Osteoblast (primary cell): ENCODE data around the gene ACTR3C. TPM values are rescaled to one million over a fixed set of nuclear protein-coding genes. Genes with fewer than 3 reads are reported as not detected.
A peak's percentile ranks its signal among the peaks of the same experiment; 100 is the strongest.
"Not testable (repeated sequence)": the region's sequence is repeated elsewhere in the genome, so short reads cannot be mapped to it uniquely, and the experiment has no call there.

Experiments used
- DNase-seq: peaks from one replicate; pipeline ENCODE4 v3.0.0; 2011; ENCODE audit warnings: low spot score, mixed read lengths; ENCODE audit not compliant: insufficient read length; ENCODE audit errors: missing footprints
- H2AFZ ChIP-seq: 2 replicates; pipeline ENCODE4 v1.6.0; 2011; ENCODE audit warnings: mild to moderate bottlenecking, low read length
- H3K27ac ChIP-seq: 2 replicates; pipeline ENCODE4 v1.5.1; 2011; ENCODE audit warnings: mild to moderate bottlenecking, low read depth, low read length, moderate library complexity
- H3K27me3 ChIP-seq: 2 replicates; pipeline ENCODE4 v1.6.0; 2012; ENCODE audit warnings: mild to moderate bottlenecking, control low read depth, inconsistent platforms, low read length, moderate library complexity; ENCODE audit not compliant: insufficient read depth
- H3K36me3 ChIP-seq: 2 replicates; pipeline ENCODE4 v1.5.1; 2011; ENCODE audit warnings: mild to moderate bottlenecking, low read length, control low read depth, moderate library complexity; ENCODE audit not compliant: insufficient read depth
- H3K4me1 ChIP-seq: 2 replicates; pipeline ENCODE4 v1.5.1; 2011; ENCODE audit warnings: mild to moderate bottlenecking, low read length, control low read depth, moderate library complexity; ENCODE audit not compliant: insufficient read depth
- H3K4me2 ChIP-seq: 2 replicates; pipeline ENCODE4 v1.6.0; 2011; ENCODE audit warnings: mild to moderate bottlenecking, low read length; ENCODE audit not compliant: insufficient read depth
- H3K4me3 ChIP-seq: fragments of 200-600 bp; sonication (generic); 3 replicates; pipeline ENCODE4 v1.5.1; 2012; ENCODE audit warnings: mild to moderate bottlenecking, low read length, inconsistent platforms; ENCODE audit not compliant: insufficient read depth
- H3K79me2 ChIP-seq: 2 replicates; pipeline ENCODE4 v1.6.0; 2012; ENCODE audit warnings: mild to moderate bottlenecking, low read length, control low read depth, inconsistent platforms; ENCODE audit not compliant: insufficient read depth
- H3K9me3 ChIP-seq: 2 replicates; pipeline ENCODE4 v1.5.1; 2011; ENCODE audit warnings: low read depth, low read length, control low read depth
- H4K20me1 ChIP-seq: 2 replicates; pipeline ENCODE4 v1.6.0; 2012; ENCODE audit warnings: mild to moderate bottlenecking, low read length, control low read depth; ENCODE audit not compliant: insufficient read depth
- CTCF ChIP-seq: IDR thresholded peaks from 2 replicates; pipeline ENCODE4 v1.5.1; 2011; ENCODE audit warnings: mild to moderate bottlenecking, low read depth, low read length, moderate library complexity; ENCODE audit errors: extremely low read depth
- total RNA-seq: library from RNA; depleted of rRNA; stranded (reverse); fragments of >200 nt; gene quantifications from 2 replicates; pipeline ENCODE4 v1.2.3, GENCODE V29; 2012

The ACTR3C gene
- total RNA-seq, 1 donor: 1.8 TPM

- Histone ChIP-seq H3K4me3 (no peak overlapping the region), H3K27ac (no peak overlapping the region)
- no peak for TF ChIP-seq CTCF
Observed at GRCh38 chr7:150313367-150313809, 10.0 kb downstream of the ACTR3C start.

GRCh38 chr7:150312649-150313366 lies 10.5 kb downstream of the ACTR3C start:
- H3K4me2 ChIP-seq, H3K27ac ChIP-seq, H3K9me3 ChIP-seq, H3K4me1 ChIP-seq, H3K4me3 ChIP-seq, H4K20me1 ChIP-seq, H3K27me3 ChIP-seq, H3K36me3 ChIP-seq, H2AFZ ChIP-seq, H3K79me2 ChIP-seq: not testable (repeated sequence)
- peak; percentile 23 for DNase-seq

More at GRCh38 chr7:150313367-150313809, 10.0 kb downstream of the ACTR3C start:
- no peak overlapping the region for H3K4me2 ChIP-seq
- H3K79me2 ChIP-seq: no peaks in the 10 kb centered on the region
- no peak overlapping the region for H2AFZ ChIP-seq
- H3K4me1 ChIP-seq: no peaks in the 10 kb centered on the region
- no peak for DNase-seq
- no peaks in the 10 kb centered on the region for H3K36me3 ChIP-seq
- H3K27me3 ChIP-seq: no peaks in the 10 kb centered on the region
- H4K20me1 ChIP-seq: no peaks in the 10 kb centered on the region
- no peaks in the 10 kb centered on the region for H3K9me3 ChIP-seq

- Histone ChIP-seq H3K4me2 (no peak overlapping the region), H3K36me3 (no peaks in the 10 kb centered on the region), H3K9me3 (no peaks in the 10 kb centered on the region), H3K79me2 (no peaks in the 10 kb centered on the region), H3K27ac (no peak overlapping the region), H2AFZ (no peak overlapping the region), H4K20me1 (no peaks in the 10 kb centered on the region), H3K4me1 (no peaks in the 10 kb centered on the region), H3K27me3 (no peaks in the 10 kb centered on the region), H3K4me3 (no peak overlapping the region)
- DNase-seq: no peak
- no peak for TF ChIP-seq CTCF
Observed at GRCh38 chr7:150311711-150312110, 11.6 kb downstream of the ACTR3C start.

GRCh38 chr7:150311146-150311545 lies 12.2 kb downstream of the ACTR3C start:
- Histone ChIP-seq H4K20me1 (no peaks in the 10 kb centered on the region), H3K4me2 (no peak overlapping the region), H3K27ac (no peak overlapping the region), H2AFZ (no peak overlapping the region), H3K4me1 (no peaks in the 10 kb centered on the region), H3K27me3 (no peaks in the 10 kb centered on the region), H3K4me3 (no peak overlapping the region), H3K36me3 (no peaks in the 10 kb centered on the region), H3K9me3 (no peaks in the 10 kb centered on the region), H3K79me2 (no peaks in the 10 kb centered on the region)
- DNase-seq: no peak
- no peak for TF ChIP-seq CTCF
